ENCODE measurements around the gene PRPF19. TPM values are rescaled to one million over a fixed set of nuclear protein-coding genes. Genes with fewer than 3 reads are reported as not detected.

Gene PRPF19
- 44.0 and 58.9 TPM in 2 replicates for polyA plus RNA-seq (2012; rRNA removed)
- polyA plus RNA-seq (2012; cell fraction: cytosol; rRNA removed) = 36.1 and 49.0 TPM in 2 replicates
- 55.2 and 72.4 TPM in 2 replicates for polyA plus RNA-seq (2012; cell fraction: nucleus; rRNA removed)

GRCh38 chr11:60906132-60906972 lies at the start of gene PRPF19:
Gene PRPF19, minus strand, starts transcription at chr11:60906585. Its CDS starts 203 bp downstream, at chr11:60906382.
- peak; percentile 97 for DNase-seq
- H4K20me1 ChIP-seq (ENCODE audit: insufficient read depth) = peaks cover 23% of the 10 kb centered on the region
- no peaks in the 10 kb centered on the region for H3K9me2 ChIP-seq
- POLR2A ChIA-PET = interaction anchor here (2.2 kb wide), 1 partner anchor 8 kb away, joined by 8 read pairs; the partner anchor contains the start of gene TMEM109
- H3K9ac ChIP-seq = peak within 1 kb of the TSS; percentile 89
- CTCF ChIA-PET = interaction anchor here (0.8 to 21.9 kb wide), 4 partner anchors 11 to 131 kb away, joined by 3 to 550 read pairs (median 7); partner anchors contain the start of gene CCDC86
- H3F3A ChIP-seq (replicated peaks; ENCODE audit: insufficient read depth) = no peaks in the 10 kb centered on the region
- H3K4me2 ChIP-seq = peak within 1 kb of the TSS; percentile 92
- H3K4me3 ChIP-seq (ENCODE audit: low read depth in 2 of 2, low read length in 1 of 2) = peak within 1 kb of the TSS; percentile 92 to 99
- 0% methylated on average over 18 of the region's 75 CpGs for WGBS (ENCODE audit: low lambda C conversion rate)
- peaks cover 0 to 17% of the 10 kb centered on the region in 2 experiments; a peak in 2 of 4 replicates for H3K4me1 ChIP-seq (ENCODE audit: control insufficient read depth in 1 of 2, insufficient read depth in 2 of 2, low read depth in 1 of 2, low read length in 1 of 2)
- H3K27me3 ChIP-seq (ENCODE audit: insufficient read depth) = no peaks in the 10 kb centered on the region; the same call in 1 of the 2 replicates
- peaks cover 43% of the 10 kb centered on the region for H3K79me2 ChIP-seq (ENCODE audit: insufficient read depth)
- no peaks in the 10 kb centered on the region for H3K9me3 ChIP-seq
- H3K36me3 ChIP-seq (replicated peaks in 1 of 2; ENCODE audit: control insufficient read depth in 1 of 2, insufficient read depth in 2 of 2, low read length in 1 of 2) = peaks cover 9 to 26% of the 10 kb centered on the region in 2 experiments
- H3K27ac ChIP-seq (ENCODE audit: low read depth in 2 of 2, low read length in 1 of 2) = peak within 1 kb of the TSS; percentile 83 to 90
- peak within 1 kb of the TSS; percentile 83 for H2AFZ ChIP-seq (ENCODE audit: low read depth)
- TF ChIP-seq USF1 (IDR thresholded peaks at IDR 0.05; ENCODE audit: borderline replicate concordance, low read depth) = peak; percentile 1; the same call in 1 of the 2 replicates
- TF ChIP-seq MEF2A (IDR thresholded peaks at IDR 0.05; ENCODE audit: borderline replicate concordance, low read depth) = no peak; the same call in 1 of the 2 replicates
- no peak for TF ChIP-seq RFX5 (IDR thresholded peaks at IDR 0.05; ENCODE audit: low read length)
- peak; percentile 82 for TF ChIP-seq TAF1 (IDR thresholded peaks at IDR 0.05; ENCODE audit: borderline replicate concordance, low read depth, low read length)
- TF ChIP-seq CTCF (IDR thresholded peaks at IDR 0.05) = no peak
- TF ChIP-seq USF2 (IDR thresholded peaks at IDR 0.05; ENCODE audit: borderline replicate concordance, low read depth, low read length) = no peak
- TF ChIP-seq TEAD4 (IDR thresholded peaks at IDR 0.05; ENCODE audit: borderline replicate concordance, insufficient read depth) = no peak
- no peak for TF ChIP-seq FOXM1 (IDR thresholded peaks at IDR 0.05; ENCODE audit: low read depth)
- TF ChIP-seq RCOR1 (IDR thresholded peaks at IDR 0.05; ENCODE audit: low read length) = 0 out of 2 replicates have a peak, but pooled peaks have one; percentile 5
- no peak for TF ChIP-seq FOXJ3 (CRISPR knock-in tag; IDR thresholded peaks at IDR 0.05)
- TF ChIP-seq REST (IDR thresholded peaks at IDR 0.05; ENCODE audit: low read depth, low read length) = peak; percentile 4; the same call in 1 of the 2 replicates
- no peak for TF ChIP-seq TCF12 (IDR thresholded peaks at IDR 0.05)
- TF ChIP-seq MAX (IDR thresholded peaks at IDR 0.05; ENCODE audit: low read depth) = peak; percentile 93
- TF ChIP-seq NFIC (IDR thresholded peaks at IDR 0.05; ENCODE audit: borderline replicate concordance) = no peak
- peak; percentile 86; the same call in 1 of the 2 replicates for TF ChIP-seq ZBTB33 (IDR thresholded peaks at IDR 0.05; ENCODE audit: borderline replicate concordance, low read depth)
- TF ChIP-seq SMC3 (IDR thresholded peaks at IDR 0.05; ENCODE audit: low read depth, low read length) = no peak
- TF ChIP-seq FOSL2 (IDR thresholded peaks at IDR 0.05; ENCODE audit: borderline replicate concordance, low read depth) = no peak
- no peak for TF ChIP-seq RXRA (IDR thresholded peaks at IDR 0.05; ENCODE audit: borderline replicate concordance, low read depth)
- TF ChIP-seq POLR2AphosphoS5 (IDR thresholded peaks at IDR 0.05; ENCODE audit: low read depth, low read length) = peak; percentile 90
- TF ChIP-seq MXI1 (IDR thresholded peaks at IDR 0.05; ENCODE audit: low read depth, low read length) = peak; percentile 94
- peak; percentile 88 for TF ChIP-seq GABPA (IDR thresholded peaks at IDR 0.05; ENCODE audit: low read depth)
- TF ChIP-seq EP300 (IDR thresholded peaks at IDR 0.05; ENCODE audit: borderline replicate concordance in 1 of 2, low read depth in 1 of 2, low read length in 1 of 2) = no peak
